DOHH2 (cell line): ENCODE data around the gene PCCA.

ENCODE experiments used
- EZH2phosphoT487 ChIP-seq: fragments of 200-600 bp; sonication (generic); IDR thresholded peaks from 2 replicates; pipeline ENCODE4 v1.6.1; 2017; ENCODE audit warnings: borderline replicate concordance, mild to moderate bottlenecking, antibody characterized with exemption, low read length, moderate library complexity, mixed read lengths
- TF ChIP-seq, protein P1 (sequence below): fragments of 200-600 bp; sonication (generic); IDR thresholded peaks from one replicate; pipeline ENCODE4 v1.5.1; 2014; ENCODE audit warnings: antibody characterized with exemption, mild to moderate bottlenecking, low read depth, low read length; ENCODE audit not compliant: poor library complexity, severe bottlenecking

DNA sequence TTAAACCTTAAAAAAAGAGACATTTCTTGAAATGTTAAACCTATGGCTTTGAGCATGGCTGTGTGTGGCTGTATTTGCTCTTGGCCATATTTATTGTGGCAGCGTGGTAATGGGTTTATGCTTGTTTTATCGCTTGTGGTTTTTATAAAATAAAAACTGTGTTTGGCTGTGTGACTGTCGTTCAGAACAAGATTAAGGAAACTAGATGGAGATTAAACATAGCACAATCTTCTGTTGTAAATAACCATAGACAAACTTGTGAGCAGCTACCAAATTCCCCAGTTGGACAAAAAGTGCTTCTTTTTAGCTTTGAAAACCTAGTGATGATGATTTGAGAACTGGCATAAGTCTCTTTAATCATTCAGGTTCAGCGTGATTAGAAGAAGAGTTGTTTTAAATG, 308.7 kb downstream of the PCCA start:
- TF ChIP-seq, protein P1, sequence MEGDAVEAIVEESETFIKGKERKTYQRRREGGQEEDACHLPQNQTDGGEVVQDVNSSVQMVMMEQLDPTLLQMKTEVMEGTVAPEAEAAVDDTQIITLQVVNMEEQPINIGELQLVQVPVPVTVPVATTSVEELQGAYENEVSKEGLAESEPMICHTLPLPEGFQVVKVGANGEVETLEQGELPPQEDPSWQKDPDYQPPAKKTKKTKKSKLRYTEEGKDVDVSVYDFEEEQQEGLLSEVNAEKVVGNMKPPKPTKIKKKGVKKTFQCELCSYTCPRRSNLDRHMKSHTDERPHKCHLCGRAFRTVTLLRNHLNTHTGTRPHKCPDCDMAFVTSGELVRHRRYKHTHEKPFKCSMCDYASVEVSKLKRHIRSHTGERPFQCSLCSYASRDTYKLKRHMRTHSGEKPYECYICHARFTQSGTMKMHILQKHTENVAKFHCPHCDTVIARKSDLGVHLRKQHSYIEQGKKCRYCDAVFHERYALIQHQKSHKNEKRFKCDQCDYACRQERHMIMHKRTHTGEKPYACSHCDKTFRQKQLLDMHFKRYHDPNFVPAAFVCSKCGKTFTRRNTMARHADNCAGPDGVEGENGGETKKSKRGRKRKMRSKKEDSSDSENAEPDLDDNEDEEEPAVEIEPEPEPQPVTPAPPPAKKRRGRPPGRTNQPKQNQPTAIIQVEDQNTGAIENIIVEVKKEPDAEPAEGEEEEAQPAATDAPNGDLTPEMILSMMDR = no peak
- no peak for TF ChIP-seq EZH2phosphoT487
